OCI-LY7 (cell line): ENCODE results near the gene CLIC4. TPM values are rescaled to one million over a fixed set of nuclear protein-coding genes. Genes with fewer than 3 reads are reported as not detected.

Experiments used
- BruUV-seq: library from RNA; stranded (reverse); fragments of 400-500 nt; replicated peaks from 2 replicates; lab custom pipeline; 2021; lab: Mats Ljungman, UMichigan
- CTCF ChIA-PET: fragments of 300-600 bp; sonication (Branson Sonifier 250); formaldehyde crosslinking; loops from one replicate; lab custom pipeline; 2022; ENCODE audit warnings: antibody characterized with exemption; ENCODE audit not compliant: unreplicated experiment; lab: Charles Lee
- POLR2A ChIA-PET: fragments of 300-600 bp; sonication (Branson Sonifier 250); formaldehyde crosslinking; loops from one replicate; lab custom pipeline; 2022; ENCODE audit warnings: antibody characterized with exemption; lab: Charles Lee
- DNase-seq: peaks from one replicate; pipeline ENCODE4 v3.0.0-alpha.2; 2015; ENCODE audit warnings: low spot score
- H2AFZ ChIP-seq: fragments of 200-600 bp; sonication (generic), shearing (Covaris generic); 2 replicates; pipeline ENCODE4 v1.6.1; 2014; ENCODE audit warnings: mild to moderate bottlenecking, antibody characterized with exemption, low read length, moderate library complexity
- H3K27ac ChIP-seq: fragments of 200-600 bp; sonication (generic); 2 replicates; pipeline ENCODE4 v1.5.1; 2014; ENCODE audit warnings: mixed run types, low read depth, mild to moderate bottlenecking, moderate library complexity, low read length, inconsistent platforms; ENCODE audit not compliant: poor library complexity, severe bottlenecking
- H3K36me3 ChIP-seq: fragments of 200-600 bp; sonication (generic); 2 replicates; pipeline ENCODE4 v1.6.1; 2014; ENCODE audit warnings: mild to moderate bottlenecking, antibody characterized with exemption, low read length, moderate library complexity, mixed read lengths; ENCODE audit not compliant: insufficient read depth
- H3K4me1 ChIP-seq: fragments of 200-600 bp; sonication (generic); 2 replicates; pipeline ENCODE4 v1.5.1; 2014; ENCODE audit warnings: mild to moderate bottlenecking, low read length; ENCODE audit not compliant: insufficient read depth, poor library complexity, severe bottlenecking
- H3K4me2 ChIP-seq: fragments of 200-600 bp; sonication (generic); 2 replicates; pipeline ENCODE4 v1.6.1; 2014; ENCODE audit warnings: mild to moderate bottlenecking, low read length
- H3K4me3 ChIP-seq: fragments of 200-600 bp; sonication (generic); 2 replicates; pipeline ENCODE4 v1.5.1; 2014; ENCODE audit warnings: mild to moderate bottlenecking, low read depth, low read length; ENCODE audit not compliant: poor library complexity, severe bottlenecking
- H3K79me2 ChIP-seq: fragments of 200-600 bp; sonication (generic); 2 replicates; pipeline ENCODE4 v1.6.1; 2016; ENCODE audit warnings: low read depth, mild to moderate bottlenecking, low read length, moderate library complexity, mixed read lengths; ENCODE audit not compliant: insufficient read depth
- H3K9me2 ChIP-seq: fragments of 200-600 bp; sonication (generic); 2 replicates; pipeline ENCODE4 v1.6.1; 2016; ENCODE audit warnings: mild to moderate bottlenecking, low read length, mixed read lengths; ENCODE audit not compliant: insufficient read depth
- H3K9me3 ChIP-seq: fragments of 200-600 bp; sonication (generic); 2 replicates; pipeline ENCODE4 v1.6.1; 2014; ENCODE audit warnings: mild to moderate bottlenecking, mixed run types, low read length, mixed read lengths
- H4K20me1 ChIP-seq: fragments of 200-600 bp; sonication (generic); 2 replicates; pipeline ENCODE4 v1.6.1; 2014; ENCODE audit warnings: mild to moderate bottlenecking, antibody characterized with exemption, low read length, moderate library complexity, mixed read lengths; ENCODE audit not compliant: insufficient read depth
- CTCF ChIP-seq: fragments of 200-600 bp; sonication (generic); conservative IDR thresholded peaks from 2 replicates; pipeline ENCODE4 v1.5.1; 2014; ENCODE audit warnings: mild to moderate bottlenecking, antibody characterized with exemption, low read length, moderate library complexity, mixed read lengths
- EZH2phosphoT487 ChIP-seq: fragments of 200-600 bp; sonication (generic); IDR thresholded peaks from 2 replicates; pipeline ENCODE4 v1.6.1; 2018; ENCODE audit warnings: low read depth, borderline replicate concordance, mild to moderate bottlenecking, mixed run types, antibody characterized with exemption, low read length, moderate library complexity, mixed read lengths
- intact Hi-C: fragments of 100-400 bp; cut with micrococcal nuclease; formaldehyde crosslinking; loops from one replicate; pipeline ENCODE4 v1.10.0; 2022; ENCODE audit not compliant: unreplicated experiment
- total RNA-seq, 2 experiments: library from RNA; depleted of rRNA in 1 of 2; stranded (reverse); fragments of >200 nt in 1 of 2; shearing (Covaris generic) in 1 of 2; gene quantifications; 2 replicates each; pipeline ENCODE4 v1.2.3, GENCODE V29; 2014 to 2022

The CLIC4 gene
- total RNA-seq, 2 experiments from 2014 or later = 35.5 to 116 TPM

- no peak overlapping the region for H3K4me3 ChIP-seq
- H3K79me2 ChIP-seq = no peaks in the 10 kb centered on the region
- ChIA-PET POLR2A (no interaction called here), CTCF (no interaction called here)
- no peak overlapping the region for H2AFZ ChIP-seq
- no peak overlapping the region for H3K27ac ChIP-seq
- no TSS peak for BruUV-seq
- DNase-seq = no peak
- H3K9me2 ChIP-seq = no peaks in the 10 kb centered on the region
- TF ChIP-seq CTCF (no peak), EZH2phosphoT487 (no peak)
- H3K4me1 ChIP-seq = no peaks in the 10 kb centered on the region
- H3K9me3 ChIP-seq = no peaks in the 10 kb centered on the region
- intact Hi-C loops = no loop called here
- H3K4me2 ChIP-seq = no peak overlapping the region
- no peaks in the 10 kb centered on the region for H3K36me3 ChIP-seq
- H4K20me1 ChIP-seq = no peaks in the 10 kb centered on the region
Observed at GRCh38 chr1:24875991-24876506, 130.8 kb downstream of the CLIC4 start.

GRCh38 chr1:24878045-24878444 lies 132.8 kb downstream of the CLIC4 start:
- CTCF ChIA-PET = no interaction called here

More at GRCh38 chr1:24878045-24878444, 132.8 kb downstream of the CLIC4 start:
- H3K4me2 ChIP-seq = no peak overlapping the region
- H4K20me1 ChIP-seq = no peaks in the 10 kb centered on the region
- DNase-seq = no peak
- no TSS peak for BruUV-seq
- H3K9me3 ChIP-seq = no peaks in the 10 kb centered on the region
- no peaks in the 10 kb centered on the region for H3K79me2 ChIP-seq
- intact Hi-C loops = no loop called here
- no peak overlapping the region for H3K27ac ChIP-seq
- no peak overlapping the region for H3K4me3 ChIP-seq
- no peak overlapping the region for H2AFZ ChIP-seq
- H3K36me3 ChIP-seq = no peaks in the 10 kb centered on the region
- no peaks in the 10 kb centered on the region for H3K4me1 ChIP-seq
- POLR2A ChIA-PET = no interaction called here
- no peak for TF ChIP-seq EZH2phosphoT487
- TF ChIP-seq CTCF = no peak
- no peaks in the 10 kb centered on the region for H3K9me2 ChIP-seq
